Measurements from ENCODE around the gene ATG16L1.

ATG16L1 gene

GRCh38 chr2:233213011-233213410 is 38.5 kb upstream of the ATG16L1 start:
- Histone ChIP-seq H3K27me3 (no peaks in the 10 kb centered on the region), H3K9me3 (no peaks in the 10 kb centered on the region), H3K4me1 (peaks cover 0 to 40% (median 19%) of the 10 kb centered on the region in 4 donors), H3K27ac (no peak overlapping the region), H3K36me3 (no peaks in the 10 kb centered on the region), H3K4me3 (no peak overlapping the region)
- TF ChIP-seq, protein P1, sequence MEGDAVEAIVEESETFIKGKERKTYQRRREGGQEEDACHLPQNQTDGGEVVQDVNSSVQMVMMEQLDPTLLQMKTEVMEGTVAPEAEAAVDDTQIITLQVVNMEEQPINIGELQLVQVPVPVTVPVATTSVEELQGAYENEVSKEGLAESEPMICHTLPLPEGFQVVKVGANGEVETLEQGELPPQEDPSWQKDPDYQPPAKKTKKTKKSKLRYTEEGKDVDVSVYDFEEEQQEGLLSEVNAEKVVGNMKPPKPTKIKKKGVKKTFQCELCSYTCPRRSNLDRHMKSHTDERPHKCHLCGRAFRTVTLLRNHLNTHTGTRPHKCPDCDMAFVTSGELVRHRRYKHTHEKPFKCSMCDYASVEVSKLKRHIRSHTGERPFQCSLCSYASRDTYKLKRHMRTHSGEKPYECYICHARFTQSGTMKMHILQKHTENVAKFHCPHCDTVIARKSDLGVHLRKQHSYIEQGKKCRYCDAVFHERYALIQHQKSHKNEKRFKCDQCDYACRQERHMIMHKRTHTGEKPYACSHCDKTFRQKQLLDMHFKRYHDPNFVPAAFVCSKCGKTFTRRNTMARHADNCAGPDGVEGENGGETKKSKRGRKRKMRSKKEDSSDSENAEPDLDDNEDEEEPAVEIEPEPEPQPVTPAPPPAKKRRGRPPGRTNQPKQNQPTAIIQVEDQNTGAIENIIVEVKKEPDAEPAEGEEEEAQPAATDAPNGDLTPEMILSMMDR (IDR thresholded peaks at IDR 0.05) = no peak
- intact Hi-C loops (cut with DNase I; ENCODE audit: low total_unique reads) = no loop called here
- no peak for DNase-seq

GRCh38 chr2:233213975-233214374 is 37.5 kb upstream of the ATG16L1 start:
- intact Hi-C loops (cut with DNase I; ENCODE audit: low total_unique reads) = no loop called here
- no peaks in the 10 kb centered on the region for H3K36me3 ChIP-seq
- no peak overlapping the region for H3K4me3 ChIP-seq
- TF ChIP-seq, protein P1 (IDR thresholded peaks at IDR 0.05) = no peak
- peaks cover 0 to 31% (median 17%) of the 10 kb centered on the region in 4 donors for H3K4me1 ChIP-seq
- H3K27ac ChIP-seq = no peak overlapping the region
- no peaks in the 10 kb centered on the region for H3K27me3 ChIP-seq
- no peak for DNase-seq
- no peaks in the 10 kb centered on the region for H3K9me3 ChIP-seq

DNA sequence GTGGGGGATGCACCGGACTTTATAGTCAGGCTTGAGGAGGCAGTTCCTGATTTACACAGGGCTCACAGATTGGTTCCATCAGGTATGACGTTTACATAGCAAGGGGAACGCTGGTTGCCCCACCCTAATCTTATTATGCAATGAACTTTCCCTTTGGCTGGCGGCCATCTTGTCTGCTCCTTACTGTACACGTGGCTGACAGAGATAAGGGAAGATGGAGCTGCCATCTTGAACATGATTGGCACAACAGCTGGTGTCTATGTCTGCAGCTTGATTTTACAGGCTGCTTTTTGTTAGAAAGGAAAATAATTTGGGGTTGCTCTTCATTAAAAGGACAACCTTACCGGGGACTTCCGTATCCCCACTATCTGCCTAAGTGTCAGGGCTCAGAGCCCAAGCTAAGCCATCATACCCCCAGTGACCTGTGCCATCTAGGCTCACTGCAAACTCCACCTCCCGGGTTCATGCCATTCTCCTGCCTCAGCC is 33.5 kb upstream of the ATG16L1 start:
- TF ChIP-seq, protein P1 (IDR thresholded peaks at IDR 0.05) = no peak
- Histone ChIP-seq H3K36me3 (no peaks in the 10 kb centered on the region), H3K4me3 (no peak overlapping the region), H3K27me3 (no peaks in the 10 kb centered on the region), H3K9me3 (no peaks in the 10 kb centered on the region), H3K4me1 (no peaks in the 10 kb centered on the region), H3K27ac (no peak overlapping the region)
- DNase-seq = no peak
- intact Hi-C loops (cut with DNase I; ENCODE audit: low total_unique reads) = no loop called here

DNA sequence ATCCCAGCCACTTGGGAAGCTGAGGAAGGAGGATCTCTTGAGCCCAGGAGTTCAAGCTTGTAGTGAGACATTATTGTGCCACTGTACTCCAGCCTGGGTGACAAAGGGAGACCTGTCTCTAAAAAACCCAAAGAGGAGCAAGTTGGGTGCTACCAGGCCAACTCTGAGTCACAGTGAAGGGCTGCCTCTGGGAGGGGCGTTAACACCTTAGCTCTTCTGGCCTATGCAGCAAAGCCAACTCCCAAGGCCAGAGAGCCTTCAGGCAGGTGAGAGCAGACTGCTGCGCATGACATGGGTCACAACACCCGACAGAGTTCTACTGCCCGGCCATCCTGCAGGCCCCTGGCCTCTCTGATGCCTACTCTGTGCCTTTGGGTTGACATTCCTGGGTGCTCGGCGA is 32.6 kb upstream of the ATG16L1 start:
- TF ChIP-seq, protein P1 (IDR thresholded peaks at IDR 0.05) = no peak
- no peak for DNase-seq
- no peak overlapping the region for H3K4me3 ChIP-seq
- no peaks in the 10 kb centered on the region for H3K4me1 ChIP-seq
- H3K9me3 ChIP-seq = no peaks in the 10 kb centered on the region
- no peaks in the 10 kb centered on the region for H3K27me3 ChIP-seq
- no peaks in the 10 kb centered on the region for H3K36me3 ChIP-seq
- intact Hi-C loops (cut with DNase I; ENCODE audit: low total_unique reads) = no loop called here
- no peak overlapping the region for H3K27ac ChIP-seq

DNA sequence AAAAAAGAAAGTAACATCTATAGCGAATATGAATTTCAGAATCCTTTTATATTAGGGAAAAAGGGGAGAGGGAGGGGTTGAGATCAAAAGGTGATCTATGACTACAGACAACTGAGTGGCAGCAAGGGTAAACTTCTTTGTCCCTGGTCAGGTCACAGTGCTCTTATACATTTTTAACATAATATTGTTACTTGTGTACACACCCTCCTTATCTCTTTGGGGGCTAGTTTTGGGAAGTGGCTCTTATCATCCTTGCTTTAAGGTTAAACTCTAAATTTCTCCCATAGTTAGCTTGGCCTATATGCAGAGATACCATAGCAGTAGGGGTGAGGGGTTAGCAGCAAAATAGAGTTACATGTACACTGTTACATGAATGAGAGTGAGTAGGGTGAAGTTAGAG is 31.6 kb upstream of the ATG16L1 start:
- no peaks in the 10 kb centered on the region for H3K27me3 ChIP-seq
- H3K36me3 ChIP-seq = no peaks in the 10 kb centered on the region
- intact Hi-C loops (cut with DNase I; ENCODE audit: low total_unique reads) = no loop called here
- DNase-seq = no peak
- H3K27ac ChIP-seq = no peak overlapping the region
- H3K9me3 ChIP-seq = no peaks in the 10 kb centered on the region
- no peaks in the 10 kb centered on the region for H3K4me1 ChIP-seq
- TF ChIP-seq, protein P1 (IDR thresholded peaks at IDR 0.05) = no peak
- H3K4me3 ChIP-seq = no peak overlapping the region

Data from tibial artery (tissue), 4 donors.